Lung (tissue), 12 donors: ENCODE measurements around the gene SRPRB. TPM values are rescaled to one million over a fixed set of nuclear protein-coding genes. Genes with fewer than 3 reads are reported as not detected.

ENCODE experiments used
- ATAC-seq: fragments of 200-7000 bp; cut with Tn5 transposase; one replicate; pipeline ENCODE4 v1.9.1; 2020; ENCODE audit warnings: moderate number of reproducible peaks; ENCODE audit not compliant: insufficient read depth, low FRiP score
- DNase-seq, 3 donors: peaks; one replicate each; pipeline ENCODE4 v3.0.0-alpha.2; 2013 to 2017
- H3K27ac ChIP-seq, 2 donors: one replicate each; pipeline ENCODE4 v1.5.1; 2013; ENCODE audit warnings: mild to moderate bottlenecking in 2 of 2, moderate library complexity in 2 of 2, control low read depth in 1 of 2, inconsistent platforms in 1 of 2, low read depth in 1 of 2, low read length in 1 of 2
- H3K27me3 ChIP-seq, 3 donors: one replicate each; pipeline ENCODE4 v1.5.1; 2013; ENCODE audit warnings: low read length in 2 of 3; ENCODE audit not compliant: control insufficient read depth in 3 of 3, insufficient read depth in 3 of 3
- H3K36me3 ChIP-seq, 4 donors: one replicate each; pipeline ENCODE4 v1.5.1; 2013; ENCODE audit warnings: low read length in 4 of 4, mild to moderate bottlenecking in 1 of 4, moderate library complexity in 1 of 4; ENCODE audit not compliant: control insufficient read depth in 4 of 4, insufficient read depth in 4 of 4
- H3K4me1 ChIP-seq, 5 donors: one replicate each; pipeline ENCODE4 v1.5.1; 2013; ENCODE audit warnings: low read length in 5 of 5, mild to moderate bottlenecking in 2 of 5, moderate library complexity in 1 of 5; ENCODE audit not compliant: control insufficient read depth in 5 of 5, insufficient read depth in 5 of 5
- H3K4me3 ChIP-seq: one replicate; pipeline ENCODE4 v1.5.1; 2013; ENCODE audit warnings: mild to moderate bottlenecking, control low read depth, moderate library complexity
- H3K9ac ChIP-seq, 2 donors: one replicate each; pipeline ENCODE4 v1.5.1; 2013; ENCODE audit warnings: low read length in 2 of 2, control low read depth in 1 of 2; ENCODE audit not compliant: insufficient read depth in 1 of 2
- H3K9me3 ChIP-seq, 4 donors: one replicate each; pipeline ENCODE4 v1.5.1; 2013; ENCODE audit warnings: low read length in 3 of 4, mild to moderate bottlenecking in 1 of 4, moderate library complexity in 1 of 4; ENCODE audit not compliant: control insufficient read depth in 4 of 4, insufficient read depth in 3 of 4
- WGBS, 2 donors: extraction: QIAGEN DNeasy Blood & Tissue Kit; methylation state at CpG; one replicate each; pipeline ENCODE4 v1.1.7; 2013; 5-methylcytosine and 5-hydroxymethylcytosine counted together
- polyA plus RNA-seq, 2 donors: library from polyadenylated mRNA; stranded (reverse); fragments of 200-250 nt; gene quantifications; one replicate each; pipeline ENCODE4 v1.2.1, GENCODE V29; 2013
- total RNA-seq, 2 donors: library from RNA; depleted of rRNA in 1 of 2; stranded (reverse); fragments of >200 nt in 1 of 2; gene quantifications; one replicate each; pipeline ENCODE4 v1.2.1, GENCODE V29; 2014 to 2021
- TF ChIP-seq, protein P1 (sequence below): IDR thresholded peaks from 2 replicates; pipeline ENCODE4 v1.5.1; 2012; ENCODE audit warnings: mild to moderate bottlenecking; ENCODE audit errors: control extremely low read depth, extremely low read depth
- donor health status: control.
- donor health status: control.
- donor health status: Bipolar disorder and iron deficiency.
- donor health status: healthy.
- donor health status: DM: yes; HTN: yes; CAD: no.

Gene SRPRB
- total and polyA plus RNA-seq, 4 donors = 20.3 to 82.4 (median 39.3) TPM

DNA sequence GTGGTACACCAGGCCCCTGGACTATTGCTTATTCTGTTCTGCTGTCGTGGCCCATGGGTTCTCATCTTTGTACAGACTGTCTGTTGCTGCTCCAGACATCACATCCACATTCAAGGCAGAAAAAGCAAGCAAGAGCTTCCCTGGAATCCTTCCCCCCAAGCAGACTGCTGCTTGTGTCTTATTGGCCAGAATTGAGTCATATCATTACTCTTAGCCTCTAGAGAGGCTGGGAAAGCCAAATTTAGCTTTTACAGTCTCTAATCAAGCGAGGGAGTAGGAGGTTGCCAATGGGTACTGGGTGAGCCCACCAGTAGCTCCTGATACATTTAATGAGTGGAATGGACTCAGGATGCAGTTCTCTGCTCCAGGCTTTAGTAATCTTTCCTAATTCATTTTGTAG lies 50.7 kb downstream of the SRPRB start:
- Histone ChIP-seq H3K4me1 (peaks cover 0 to 11% (median 0%) of the 10 kb centered on the region in 5 donors), H3K36me3 (no peaks in the 10 kb centered on the region), H3K4me3 (no peak overlapping the region), H3K9ac (no peak overlapping the region), H3K9me3 (no peaks in the 10 kb centered on the region), H3K27me3 (no peaks in the 10 kb centered on the region), H3K27ac (no peak overlapping the region)
- WGBS, 2 donors = 77 to 93% methylated on average over 2 of the region's 2 CpGs
- no peak for ATAC-seq
- TF ChIP-seq, protein P1, sequence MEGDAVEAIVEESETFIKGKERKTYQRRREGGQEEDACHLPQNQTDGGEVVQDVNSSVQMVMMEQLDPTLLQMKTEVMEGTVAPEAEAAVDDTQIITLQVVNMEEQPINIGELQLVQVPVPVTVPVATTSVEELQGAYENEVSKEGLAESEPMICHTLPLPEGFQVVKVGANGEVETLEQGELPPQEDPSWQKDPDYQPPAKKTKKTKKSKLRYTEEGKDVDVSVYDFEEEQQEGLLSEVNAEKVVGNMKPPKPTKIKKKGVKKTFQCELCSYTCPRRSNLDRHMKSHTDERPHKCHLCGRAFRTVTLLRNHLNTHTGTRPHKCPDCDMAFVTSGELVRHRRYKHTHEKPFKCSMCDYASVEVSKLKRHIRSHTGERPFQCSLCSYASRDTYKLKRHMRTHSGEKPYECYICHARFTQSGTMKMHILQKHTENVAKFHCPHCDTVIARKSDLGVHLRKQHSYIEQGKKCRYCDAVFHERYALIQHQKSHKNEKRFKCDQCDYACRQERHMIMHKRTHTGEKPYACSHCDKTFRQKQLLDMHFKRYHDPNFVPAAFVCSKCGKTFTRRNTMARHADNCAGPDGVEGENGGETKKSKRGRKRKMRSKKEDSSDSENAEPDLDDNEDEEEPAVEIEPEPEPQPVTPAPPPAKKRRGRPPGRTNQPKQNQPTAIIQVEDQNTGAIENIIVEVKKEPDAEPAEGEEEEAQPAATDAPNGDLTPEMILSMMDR = no peak
- no peak for DNase-seq

DNA sequence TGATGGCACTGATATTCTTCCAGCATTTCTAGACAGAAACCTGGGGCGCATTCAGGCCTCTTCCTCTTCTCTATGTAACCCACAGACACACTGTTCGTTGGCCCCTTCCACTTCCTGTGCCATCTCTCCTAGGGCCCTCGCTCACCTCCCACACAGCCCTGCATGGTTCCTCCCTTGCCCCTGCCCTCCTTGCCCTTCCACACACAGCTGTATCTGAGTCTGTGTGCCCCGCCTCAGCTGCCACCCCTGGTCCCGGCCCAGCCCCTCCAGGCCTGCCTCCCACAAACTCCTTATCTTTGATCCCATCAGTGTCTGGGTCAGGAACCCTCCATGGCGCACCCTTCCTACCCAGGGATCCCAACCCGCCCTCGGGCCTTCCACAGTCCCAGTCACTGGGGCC lies 52.2 kb downstream of the SRPRB start:
- Histone ChIP-seq H3K36me3 (no peaks in the 10 kb centered on the region), H3K4me1 (peaks cover 0 to 11% (median 0%) of the 10 kb centered on the region in 5 donors), H3K9ac (no peak overlapping the region), H3K9me3 (no peaks in the 10 kb centered on the region), H3K4me3 (no peak overlapping the region), H3K27ac (no peak overlapping the region), H3K27me3 (no peaks in the 10 kb centered on the region)
- DNase-seq (no peak), ATAC-seq (no peak)
- TF ChIP-seq, protein P1 = no peak
- WGBS, 2 donors = 74 to 82% methylated on average over 8 of the region's 8 CpGs

DNA sequence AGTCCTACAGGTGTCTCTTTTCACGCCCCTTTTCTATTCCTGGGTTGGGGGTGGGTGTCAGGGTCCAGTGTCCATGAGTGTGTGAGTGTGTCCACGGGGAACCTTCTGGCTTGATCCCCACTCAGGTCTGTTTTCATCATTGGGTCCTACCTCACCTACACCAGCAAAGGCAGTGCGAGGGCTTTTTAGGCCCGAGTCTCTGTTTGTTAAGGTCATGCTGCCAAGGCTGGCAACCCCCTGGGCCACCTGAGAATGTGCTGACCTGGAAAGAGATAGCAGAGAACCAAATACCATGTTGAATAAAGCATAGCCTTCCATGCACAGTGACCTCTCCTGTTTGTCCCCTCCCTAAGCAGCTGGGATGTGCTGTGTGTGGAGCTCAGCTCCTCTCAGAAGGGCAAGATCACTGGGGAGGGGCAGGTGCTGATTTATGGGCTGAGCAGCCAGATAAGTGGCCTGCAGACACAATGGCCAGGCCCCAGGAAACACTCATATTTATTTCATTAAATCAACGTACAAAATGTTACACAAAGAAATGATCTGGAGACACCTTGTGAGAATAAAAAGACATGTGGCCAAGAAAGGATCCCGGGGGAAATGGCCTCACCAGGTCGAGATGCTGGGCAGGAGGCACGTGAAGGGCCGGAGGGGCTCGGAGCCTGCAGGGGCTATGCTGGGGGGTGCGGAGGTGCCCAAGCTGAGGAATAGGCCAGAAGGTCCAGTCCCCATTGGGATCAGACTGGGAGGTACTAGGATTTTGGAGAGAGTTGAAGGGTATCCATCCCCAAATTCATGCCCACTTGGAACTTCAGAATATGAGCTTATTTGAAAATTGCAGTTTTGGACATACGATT lies 54.0 kb downstream of the SRPRB start:
- H3K27ac ChIP-seq = no peak overlapping the region
- ATAC-seq (no peak), DNase-seq (no peak)
- H3K27me3 ChIP-seq = no peaks in the 10 kb centered on the region
- H3K36me3 ChIP-seq = no peaks in the 10 kb centered on the region
- no peak overlapping the region for H3K4me3 ChIP-seq
- WGBS, 2 donors = 88 to 92% methylated on average over 12 of the region's 12 CpGs
- no peaks in the 10 kb centered on the region for H3K9me3 ChIP-seq
- no peaks in the 10 kb centered on the region for H3K4me1 ChIP-seq
- no peak overlapping the region for H3K9ac ChIP-seq
- TF ChIP-seq, protein P1 = no peak
